Measurements from ENCODE around the gene LMF2. TPM values are rescaled to one million over a fixed set of nuclear protein-coding genes. Genes with fewer than 3 reads are reported as not detected.

The LMF2 gene
- polyA plus RNA-seq, 1 donor from 2014 or later: 26.4 TPM

DNA sequence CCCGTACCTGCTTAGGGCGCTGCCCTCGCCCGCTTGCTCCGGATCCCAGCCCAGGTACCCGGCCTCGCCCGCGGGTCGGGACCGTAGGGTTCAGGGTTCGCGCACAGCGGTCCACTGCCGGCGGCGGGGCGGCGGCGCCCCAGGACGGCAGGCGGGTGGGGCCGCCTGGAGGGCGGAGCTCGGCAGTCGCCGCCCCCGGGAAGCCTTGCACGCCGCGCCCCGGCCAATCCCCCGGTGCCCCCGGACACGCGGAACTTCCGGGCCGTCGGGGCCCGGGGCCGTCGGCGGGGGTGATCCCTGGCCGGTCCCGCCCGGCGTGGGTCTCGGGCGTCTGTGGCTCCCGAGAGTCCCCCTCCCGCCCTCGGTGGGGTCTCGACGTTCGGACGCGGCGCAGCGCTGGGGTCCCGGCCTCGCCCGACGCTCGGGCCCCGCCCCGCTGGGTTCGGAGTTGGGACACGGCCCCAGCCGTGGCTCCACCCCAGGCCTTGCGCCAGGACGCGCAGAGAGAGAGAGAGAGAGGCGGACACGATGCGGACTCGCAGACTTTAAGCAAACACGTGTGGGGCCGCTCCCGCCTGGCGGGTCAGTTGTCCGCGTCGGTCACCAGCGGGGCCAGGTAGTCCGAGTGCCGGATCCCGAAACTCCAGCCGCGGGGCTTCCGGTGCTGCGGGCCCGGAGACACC, 22.5 kb upstream of the LMF2 start, which contains the start of gene TYMP:
TSS of gene TYMP (minus strand) at position 116 of the 683 bp plus-strand sequence. CDS start 303 bp downstream, outside the sequence.
- Mint-ChIP-seq H3K4me3 (peak within 1 kb of the TSS; percentile 90 to 97 (median 94)), H3K4me1 (peaks cover 32 to 37% (median 34%) of the 10 kb centered on the region in 3 donors), H3K9me3 (no peaks in the 10 kb centered on the region), H3K27ac (peak within 1 kb of the TSS; percentile 98 to 100 (median 99)), H3K36me3 (no peaks in the 10 kb centered on the region), H3K27me3 (no peaks in the 10 kb centered on the region)

- H3K4me1 Mint-ChIP-seq: peaks cover 34 to 37% (median 35%) of the 10 kb centered on the region in 3 donors
- no peaks in the 10 kb centered on the region for H3K27me3 Mint-ChIP-seq
- no peaks in the 10 kb centered on the region for H3K36me3 Mint-ChIP-seq
- peak overlapping the region in 2 of 3 donors; percentile 92 to 98 for H3K27ac Mint-ChIP-seq
- no peaks in the 10 kb centered on the region for H3K9me3 Mint-ChIP-seq
- peak overlapping the region; percentile 55 to 95 (median 82) for H3K4me3 Mint-ChIP-seq
These were observed 22.0 kb upstream of the LMF2 start for GRCh38 chr22:50529416-50529896.

- peak overlapping the region; percentile 71 to 94 (median 85) for H3K4me3 Mint-ChIP-seq
- H3K27ac Mint-ChIP-seq: peak overlapping the region; percentile 92 to 98 (median 95)
- no peaks in the 10 kb centered on the region for H3K9me3 Mint-ChIP-seq
- no peaks in the 10 kb centered on the region for H3K36me3 Mint-ChIP-seq
- H3K4me1 Mint-ChIP-seq: peaks cover 31 to 32% (median 32%) of the 10 kb centered on the region in 3 donors
- H3K27me3 Mint-ChIP-seq: no peaks in the 10 kb centered on the region
These were observed 21.3 kb upstream of the LMF2 start for GRCh38 chr22:50528682-50529415.

DNA sequence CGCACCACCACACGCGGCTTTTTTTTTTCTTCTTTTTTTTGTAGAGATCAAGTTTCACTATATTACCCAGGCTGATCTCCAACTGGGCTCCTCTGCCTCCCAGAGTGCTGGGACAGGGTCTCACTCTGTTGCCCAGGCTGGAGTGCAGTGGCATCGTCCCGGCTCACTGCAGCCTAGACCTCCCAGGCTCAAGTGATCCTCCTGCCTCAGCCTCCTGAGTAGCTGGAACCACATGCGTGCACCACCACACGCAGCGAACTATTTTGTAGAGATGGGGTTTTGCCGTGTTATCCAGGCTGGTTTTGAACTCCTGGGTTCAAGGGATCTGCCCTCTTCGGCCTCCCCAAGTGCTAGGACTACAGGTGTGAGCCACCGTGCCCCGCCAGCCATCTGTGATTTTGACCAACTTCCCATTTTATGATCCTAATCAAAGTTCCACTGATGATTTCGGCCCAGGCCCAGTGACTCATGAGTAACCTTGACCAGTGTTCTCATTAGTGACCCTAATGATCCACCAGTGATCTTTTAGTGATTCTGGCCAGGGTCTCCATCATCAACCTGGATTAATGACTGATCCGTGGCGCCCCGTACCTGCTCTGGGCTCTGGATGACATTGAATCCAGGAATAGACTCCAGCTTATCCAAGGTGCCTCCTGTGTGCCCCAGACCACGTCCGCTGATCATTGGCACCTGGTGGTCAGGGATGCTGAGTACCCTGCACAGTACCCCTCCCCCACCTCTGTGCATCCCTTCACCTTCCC, 20.6 kb upstream of the LMF2 start:
- no peaks in the 10 kb centered on the region for H3K36me3 Mint-ChIP-seq
- no peaks in the 10 kb centered on the region for H3K27me3 Mint-ChIP-seq
- H3K27ac Mint-ChIP-seq: peak overlapping the region; percentile 94 to 98 (median 95)
- peaks cover 24 to 29% (median 25%) of the 10 kb centered on the region in 3 donors for H3K4me1 Mint-ChIP-seq
- peak overlapping the region; percentile 79 to 96 (median 90) for H3K4me3 Mint-ChIP-seq
- H3K9me3 Mint-ChIP-seq: no peaks in the 10 kb centered on the region

DNA sequence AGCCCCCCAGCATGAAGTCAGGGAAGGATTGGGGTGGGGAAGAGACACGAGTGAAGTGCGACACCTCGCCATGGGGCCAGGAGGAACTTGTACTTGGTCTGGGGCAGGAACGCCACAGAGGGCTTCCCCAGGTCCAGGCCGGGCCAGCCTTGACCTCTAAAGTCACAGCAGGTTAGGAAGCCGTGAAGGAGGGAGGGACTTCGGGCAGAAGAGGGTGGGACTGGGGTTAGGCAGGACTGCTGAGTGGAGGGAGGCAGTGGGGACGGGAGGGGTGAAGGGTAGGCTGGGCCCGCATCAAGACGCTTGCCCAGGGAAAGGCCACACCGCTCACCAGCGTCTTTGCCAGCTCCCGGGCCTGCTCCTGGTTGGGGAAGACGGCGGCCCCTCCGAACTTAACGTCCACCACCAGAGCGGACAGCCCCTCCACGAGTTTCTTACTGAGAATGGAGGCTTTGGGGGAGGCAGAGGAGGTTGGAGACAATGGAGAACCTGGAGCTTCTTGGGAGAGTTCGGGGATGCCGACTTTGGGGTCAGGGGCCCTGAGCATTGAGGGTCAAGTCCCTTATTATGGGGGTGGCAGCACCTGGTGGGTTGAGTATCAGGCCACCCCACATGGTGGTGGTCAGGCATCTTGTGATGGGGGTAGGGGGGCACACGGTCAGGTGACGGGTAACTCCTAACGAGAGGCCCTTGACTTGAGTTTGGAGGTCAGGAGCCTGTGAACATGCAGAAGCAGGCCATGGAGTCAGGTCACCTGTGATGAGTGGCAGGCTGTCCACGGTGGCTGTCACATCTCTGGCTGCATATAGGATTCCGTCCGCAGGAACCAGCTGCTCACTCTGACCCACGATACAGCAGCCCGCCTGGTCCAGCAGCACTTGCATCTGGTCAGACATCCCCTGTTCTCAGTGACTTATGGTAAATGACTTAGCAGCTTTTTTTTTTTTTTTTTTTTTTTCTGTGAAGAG, 19.6 kb upstream of the LMF2 start:
- Mint-ChIP-seq H3K9me3 (no peaks in the 10 kb centered on the region), H3K4me3 (peak overlapping the region; percentile 79 to 96 (median 90)), H3K36me3 (no peaks in the 10 kb centered on the region), H3K4me1 (peaks cover 18 to 22% (median 20%) of the 10 kb centered on the region in 3 donors), H3K27ac (peak overlapping the region; percentile 94 to 98 (median 95)), H3K27me3 (no peaks in the 10 kb centered on the region)

GRCh38 chr22:50526108-50526833, 18.8 kb upstream of the LMF2 start:
- Mint-ChIP-seq H3K27ac (peak overlapping the region; percentile 94 to 98 (median 95)), H3K4me1 (peaks cover 18 to 22% (median 20%) of the 10 kb centered on the region in 3 donors), H3K27me3 (no peaks in the 10 kb centered on the region), H3K36me3 (no peaks in the 10 kb centered on the region), H3K4me3 (peak overlapping the region; percentile 79 to 96 (median 90)), H3K9me3 (no peaks in the 10 kb centered on the region)

- Mint-ChIP-seq H3K27ac (peak overlapping the region; percentile 71 to 89 (median 86)), H3K9me3 (no peaks in the 10 kb centered on the region), H3K4me1 (peaks cover 18 to 20% (median 18%) of the 10 kb centered on the region in 3 donors), H3K36me3 (no peaks in the 10 kb centered on the region), H3K27me3 (no peaks in the 10 kb centered on the region), H3K4me3 (peak overlapping the region; percentile 80 to 96 (median 90))
These were observed 18.3 kb upstream of the LMF2 start for GRCh38 chr22:50525858-50526107.

GRCh38 chr22:50525104-50525857, 17.8 kb upstream of the LMF2 start, which contains the start of gene SCO2:
Gene SCO2 (minus strand): TSS chr22:50525598. CDS start chr22:50524411, 1,187 bp downstream.
- Mint-ChIP-seq H3K27me3 (no peaks in the 10 kb centered on the region), H3K27ac (peak within 1 kb of the TSS; percentile 88 to 98 (median 94)), H3K36me3 (no peaks in the 10 kb centered on the region), H3K4me1 (peaks cover 18 to 20% (median 18%) of the 10 kb centered on the region in 3 donors), H3K4me3 (peak within 1 kb of the TSS; percentile 80 to 96 (median 91)), H3K9me3 (no peaks in the 10 kb centered on the region)

GRCh38 chr22:50524676-50525103, 17.2 kb upstream of the LMF2 start:
- Mint-ChIP-seq H3K4me3 (peak overlapping the region; percentile 80 to 96 (median 91)), H3K4me1 (peaks cover 18 to 20% (median 18%) of the 10 kb centered on the region in 3 donors), H3K9me3 (no peaks in the 10 kb centered on the region), H3K27ac (peak overlapping the region; percentile 83 to 89 (median 88)), H3K27me3 (no peaks in the 10 kb centered on the region), H3K36me3 (no peaks in the 10 kb centered on the region)

- H3K9me3 Mint-ChIP-seq: no peaks in the 10 kb centered on the region
- peak overlapping the region; percentile 83 to 89 (median 88) for H3K27ac Mint-ChIP-seq
- H3K36me3 Mint-ChIP-seq: no peaks in the 10 kb centered on the region
These were observed 16.5 kb upstream of the LMF2 start for GRCh38 chr22:50523806-50524675.

GRCh38 chr22:50523458-50523805, 15.9 kb upstream of the LMF2 start:
- Mint-ChIP-seq H3K4me1 (peaks cover 16 to 17% (median 16%) of the 10 kb centered on the region in 3 donors), H3K27me3 (no peaks in the 10 kb centered on the region), H3K27ac (peak overlapping the region in 2 of 3 donors; percentile 10 to 53), H3K4me3 (peak overlapping the region in 3 of 4 donors; percentile 8 to 70 (median 68)), H3K36me3 (no peaks in the 10 kb centered on the region), H3K9me3 (no peaks in the 10 kb centered on the region)

More at GRCh38 chr22:50523806-50524675, 16.5 kb upstream of the LMF2 start:
- Mint-ChIP-seq H3K4me3 (peak overlapping the region; percentile 80 to 96 (median 91)), H3K27me3 (no peaks in the 10 kb centered on the region), H3K4me1 (peaks cover 18 to 20% (median 18%) of the 10 kb centered on the region in 3 donors)
